ENCODE data around the gene MOSPD3. TPM values are rescaled to one million over a fixed set of nuclear protein-coding genes. Genes with fewer than 3 reads are reported as not detected.

The MOSPD3 gene
- total RNA-seq, 1 donor, result 5.1 TPM

GRCh38 chr7:100565133-100565571 lies 47.2 kb upstream of the MOSPD3 start:
- no peaks in the 10 kb centered on the region for H3K9me3 ChIP-seq (ENCODE audit: low read depth, low read length)
- no peak overlapping the region for H3K27ac ChIP-seq (ENCODE audit: low read depth, low read length)
- H3K27me3 ChIP-seq (ENCODE audit: insufficient read depth, low read length), result no peaks in the 10 kb centered on the region
- peaks cover 8% of the 10 kb centered on the region for H3K4me1 ChIP-seq (ENCODE audit: insufficient read depth, low read length)
- H3K79me2 ChIP-seq (ENCODE audit: insufficient read depth, low read length), result no peaks in the 10 kb centered on the region
- peak; percentile 31 for DNase-seq (ENCODE audit: insufficient read length, low spot score, missing footprints)
- no peak for TF ChIP-seq CTCF (IDR thresholded peaks at IDR 0.05; ENCODE audit: extremely low read depth, low read depth, low read length)
- H3K4me2 ChIP-seq (ENCODE audit: insufficient read depth, low read length), result no peak overlapping the region
- H2AFZ ChIP-seq (ENCODE audit: low read length), result no peak overlapping the region
- no peak overlapping the region for H3K4me3 ChIP-seq (ENCODE audit: insufficient read depth, low read length)
- no peaks in the 10 kb centered on the region for H3K36me3 ChIP-seq (ENCODE audit: insufficient read depth, low read length)
- H4K20me1 ChIP-seq (ENCODE audit: insufficient read depth, low read length), result no peaks in the 10 kb centered on the region

- no peak for TF ChIP-seq CTCF (IDR thresholded peaks at IDR 0.05; ENCODE audit: extremely low read depth, low read depth, low read length)
Measured at GRCh38 chr7:100566018-100566531, 46.3 kb upstream of the MOSPD3 start.

GRCh38 chr7:100567031-100567730 lies 45.2 kb upstream of the MOSPD3 start:
- Histone ChIP-seq H2AFZ (ENCODE audit: low read length) (no peak overlapping the region), H3K27ac (ENCODE audit: low read depth, low read length) (no peak overlapping the region), H3K4me2 (ENCODE audit: insufficient read depth, low read length) (no peak overlapping the region), H3K9me3 (ENCODE audit: low read depth, low read length) (no peaks in the 10 kb centered on the region), H3K4me3 (ENCODE audit: insufficient read depth, low read length) (no peak overlapping the region), H4K20me1 (ENCODE audit: insufficient read depth, low read length) (peaks cover 4% of the 10 kb centered on the region), H3K79me2 (ENCODE audit: insufficient read depth, low read length) (no peaks in the 10 kb centered on the region), H3K4me1 (ENCODE audit: insufficient read depth, low read length) (peaks cover 8% of the 10 kb centered on the region), H3K36me3 (ENCODE audit: insufficient read depth, low read length) (no peaks in the 10 kb centered on the region), H3K27me3 (ENCODE audit: insufficient read depth, low read length) (peaks cover 2% of the 10 kb centered on the region)
- no peak for TF ChIP-seq CTCF (IDR thresholded peaks at IDR 0.05; ENCODE audit: extremely low read depth, low read depth, low read length)
- DNase-seq (ENCODE audit: insufficient read length, low spot score, missing footprints), result peak; percentile 77

More at GRCh38 chr7:100566018-100566531, 46.3 kb upstream of the MOSPD3 start:
- Histone ChIP-seq H3K4me3 (ENCODE audit: insufficient read depth, low read length) (no peak overlapping the region), H3K79me2 (ENCODE audit: insufficient read depth, low read length) (no peaks in the 10 kb centered on the region), H3K27ac (ENCODE audit: low read depth, low read length) (no peak overlapping the region), H3K4me2 (ENCODE audit: insufficient read depth, low read length) (no peak overlapping the region), H3K4me1 (ENCODE audit: insufficient read depth, low read length) (peaks cover 8% of the 10 kb centered on the region), H3K9me3 (ENCODE audit: low read depth, low read length) (no peaks in the 10 kb centered on the region), H2AFZ (ENCODE audit: low read length) (no peak overlapping the region), H4K20me1 (ENCODE audit: insufficient read depth, low read length) (no peaks in the 10 kb centered on the region), H3K27me3 (ENCODE audit: insufficient read depth, low read length) (peaks cover 2% of the 10 kb centered on the region), H3K36me3 (ENCODE audit: insufficient read depth, low read length) (no peaks in the 10 kb centered on the region)
- no peak for DNase-seq (ENCODE audit: insufficient read length, low spot score, missing footprints)

GRCh38 chr7:100567751-100568175 lies 44.6 kb upstream of the MOSPD3 start:
- peaks cover 4% of the 10 kb centered on the region for H4K20me1 ChIP-seq (ENCODE audit: insufficient read depth, low read length)
- peaks cover 2% of the 10 kb centered on the region for H3K27me3 ChIP-seq (ENCODE audit: insufficient read depth, low read length)
- no peaks in the 10 kb centered on the region for H3K9me3 ChIP-seq (ENCODE audit: low read depth, low read length)
- H3K4me1 ChIP-seq (ENCODE audit: insufficient read depth, low read length), result peaks cover 8% of the 10 kb centered on the region
- no peak overlapping the region for H2AFZ ChIP-seq (ENCODE audit: low read length)
- H3K36me3 ChIP-seq (ENCODE audit: insufficient read depth, low read length), result no peaks in the 10 kb centered on the region
- no peak overlapping the region for H3K4me2 ChIP-seq (ENCODE audit: insufficient read depth, low read length)
- no peaks in the 10 kb centered on the region for H3K79me2 ChIP-seq (ENCODE audit: insufficient read depth, low read length)
- DNase-seq (ENCODE audit: insufficient read length, low spot score, missing footprints), result peak; percentile 82
- H3K4me3 ChIP-seq (ENCODE audit: insufficient read depth, low read length), result no peak overlapping the region
- H3K27ac ChIP-seq (ENCODE audit: low read depth, low read length), result no peak overlapping the region
- no peak for TF ChIP-seq CTCF (IDR thresholded peaks at IDR 0.05; ENCODE audit: extremely low read depth, low read depth, low read length)

Measured in osteoblast (primary cell).